GM21825 (cell line): Measurements from ENCODE around the gene PSMG4.

Experiments used
- ATAC-seq: cut with Tn5 transposase; IDR thresholded peaks from one replicate; pipeline ENCODE4 v1.9.1; 2021; ENCODE audit warnings: mild to moderate bottlenecking, moderate library complexity; ENCODE audit not compliant: unreplicated experiment

PSMG4 gene

DNA sequence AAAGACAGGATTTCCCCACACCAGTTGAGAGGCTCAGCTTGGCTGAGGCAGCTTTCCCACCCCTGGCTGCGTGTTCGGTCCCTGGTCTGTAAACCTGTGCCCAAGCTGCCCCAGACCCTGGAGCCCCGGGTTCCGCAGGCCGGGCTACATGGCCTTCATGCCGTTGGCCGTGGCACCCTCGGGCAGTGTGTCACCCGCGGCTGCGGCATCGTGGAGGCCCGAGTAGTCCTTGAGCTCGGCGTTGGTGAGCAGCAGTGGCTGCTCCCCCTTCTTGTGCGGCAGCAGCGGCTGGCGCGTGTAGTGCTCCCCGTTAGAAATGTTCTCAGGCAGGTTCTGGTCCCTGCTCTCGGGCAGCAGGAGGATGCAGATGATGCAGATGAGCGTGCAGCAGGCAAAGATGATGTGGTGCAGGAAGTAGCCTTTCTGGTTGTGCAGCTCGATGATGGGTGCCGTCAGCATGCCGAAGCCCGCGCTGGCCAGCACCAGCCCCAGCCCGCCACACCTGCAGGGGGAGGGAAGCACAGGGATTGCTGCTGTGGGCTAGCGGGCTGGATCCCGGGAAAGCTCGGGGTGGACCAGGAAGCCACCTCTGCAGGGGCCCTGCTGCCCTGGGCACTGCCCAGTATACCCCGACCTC is 14.3 kb downstream of the PSMG4 start:
- no peak for ATAC-seq

DNA sequence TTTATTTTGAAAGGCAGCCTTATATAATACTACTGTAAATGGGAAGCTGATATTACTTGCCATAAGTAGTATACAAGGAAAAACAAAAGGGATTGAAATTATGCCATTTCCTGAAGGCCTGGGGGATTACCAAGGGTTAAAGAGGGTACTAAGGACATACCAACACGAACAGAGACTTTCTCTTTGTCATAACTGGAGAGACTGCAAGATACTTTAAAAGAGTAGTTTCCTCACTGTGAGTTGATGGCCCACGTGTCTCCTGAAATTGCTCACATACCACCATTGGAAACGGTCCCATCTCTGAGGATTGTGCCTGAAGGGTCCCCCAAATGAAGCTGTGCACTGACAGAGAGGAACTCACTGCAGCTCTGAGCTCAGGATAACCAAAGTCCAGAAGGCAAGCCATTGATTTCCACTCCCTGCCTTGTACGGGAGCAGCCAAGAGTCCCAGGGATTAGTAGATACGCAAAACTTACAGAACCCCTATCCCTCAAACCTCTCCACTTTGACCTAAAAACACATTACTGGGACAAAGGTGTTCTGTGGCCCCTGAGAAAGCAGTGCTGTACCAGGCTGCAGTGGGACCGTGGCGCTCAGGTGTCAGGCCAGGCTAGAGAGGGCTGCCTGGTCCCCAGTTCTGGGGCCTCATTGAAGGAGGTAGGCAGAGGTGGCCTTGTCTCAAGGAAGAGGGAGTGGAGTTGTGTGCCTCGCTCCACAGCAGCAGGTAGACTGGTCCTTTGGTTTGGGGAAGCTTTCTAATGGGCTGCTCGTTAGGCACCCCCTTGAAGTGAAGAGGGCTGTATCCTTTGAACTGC is 15.2 kb downstream of the PSMG4 start:
- ATAC-seq, result no peak

DNA sequence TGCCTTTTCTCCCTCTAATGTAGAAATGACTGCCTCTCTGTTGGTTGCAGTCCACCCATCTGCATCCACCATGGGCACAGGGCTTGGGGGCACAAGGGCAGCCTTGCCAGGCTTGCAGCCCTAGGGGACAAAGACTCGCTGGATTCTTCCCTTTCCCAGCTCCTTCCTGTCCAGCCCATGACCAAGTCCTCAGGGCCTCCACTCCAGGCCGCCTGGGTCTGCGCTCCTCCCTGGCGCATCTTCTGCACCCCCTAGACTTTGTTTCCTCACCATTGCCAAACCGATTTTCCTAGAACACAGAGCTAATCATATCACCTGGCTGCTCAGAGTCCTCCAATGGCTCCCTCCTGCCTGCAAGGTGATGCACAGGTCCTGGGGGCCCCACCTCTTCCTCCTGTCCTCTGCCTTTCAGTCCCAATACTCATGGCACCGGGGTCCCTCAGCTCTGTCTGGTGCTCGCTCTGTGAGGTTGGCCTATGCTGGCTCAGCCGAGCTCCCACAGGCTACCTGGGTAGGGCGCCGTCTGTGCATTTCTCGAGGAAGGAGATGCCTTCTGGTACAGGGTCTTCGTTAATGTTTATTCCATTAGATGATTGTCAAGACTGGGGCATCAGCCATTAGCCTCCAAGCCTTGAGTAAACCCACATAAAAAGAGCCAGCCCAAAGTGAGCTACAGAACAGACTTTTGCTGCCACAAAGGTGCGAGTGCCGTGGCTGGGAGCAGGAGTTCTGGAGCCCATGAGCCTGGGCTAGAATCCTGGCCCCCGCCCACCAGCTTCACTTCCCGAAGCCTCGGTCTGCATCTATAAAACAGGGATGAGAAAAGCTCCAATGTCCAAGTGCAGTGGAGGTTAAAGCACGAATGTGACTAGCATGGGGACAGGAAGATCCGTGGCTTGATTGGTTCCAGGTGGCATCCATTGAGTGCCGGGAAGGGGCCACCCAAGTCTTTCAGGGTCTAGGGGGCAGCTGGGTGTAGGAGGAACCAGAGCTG is 17.7 kb downstream of the PSMG4 start:
- no peak for ATAC-seq

- no peak for ATAC-seq
Observed at GRCh38 chr6:3277251-3277650, 18.5 kb downstream of the PSMG4 start.

- ATAC-seq, result no peak
Observed at GRCh38 chr6:3277851-3278416, 19.2 kb downstream of the PSMG4 start.

DNA sequence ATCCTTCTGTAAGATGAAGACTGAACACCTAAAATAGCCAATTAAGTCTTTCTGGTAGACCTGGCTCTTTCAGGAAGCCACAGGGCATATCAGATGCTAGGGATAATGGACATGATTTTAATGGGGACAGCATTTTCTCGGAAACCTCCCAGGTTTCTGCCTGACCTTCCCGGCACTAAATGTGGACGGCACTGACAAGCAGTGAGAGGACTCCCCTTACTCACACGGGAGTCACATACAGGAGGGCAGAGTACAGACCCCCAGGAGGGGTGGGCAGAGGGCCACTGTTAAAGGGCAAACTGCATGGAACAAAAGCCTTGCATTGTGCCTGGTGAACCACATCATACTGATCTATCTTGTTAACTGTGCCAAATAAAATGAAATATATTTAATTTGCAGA is 19.9 kb downstream of the PSMG4 start:
- no peak for ATAC-seq

- no peak for ATAC-seq
Observed at GRCh38 chr6:3280091-3280490, 21.3 kb downstream of the PSMG4 start.

DNA sequence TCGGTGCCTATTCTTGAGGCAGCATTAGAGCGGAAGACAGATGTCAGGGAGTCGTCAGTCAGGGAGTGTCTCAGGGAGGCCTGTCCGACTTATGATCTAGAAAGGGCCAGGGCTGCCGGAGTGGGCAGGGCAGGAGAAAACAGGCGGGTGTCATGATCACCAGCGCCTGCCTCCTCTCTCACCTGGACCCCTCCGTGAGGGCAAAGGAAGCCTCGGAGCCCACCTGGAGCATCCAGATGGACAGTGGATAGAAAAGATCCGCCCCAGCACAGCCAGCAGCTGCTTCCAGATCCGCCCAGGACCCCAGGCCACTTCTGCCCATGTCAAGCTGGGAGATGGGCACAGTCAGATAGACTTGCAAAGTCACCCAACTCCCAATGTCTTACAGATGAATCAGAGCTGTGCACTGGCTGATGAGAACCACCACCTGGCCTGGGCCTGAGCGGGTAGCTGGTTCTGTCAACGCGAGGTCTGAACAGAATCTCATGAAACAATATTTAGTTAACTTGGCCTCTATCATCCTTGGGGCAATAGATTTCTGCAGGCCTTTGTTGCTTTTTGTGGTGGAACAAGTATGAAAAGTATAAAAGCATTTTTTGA is 22.2 kb downstream of the PSMG4 start:
- no peak for ATAC-seq

DNA sequence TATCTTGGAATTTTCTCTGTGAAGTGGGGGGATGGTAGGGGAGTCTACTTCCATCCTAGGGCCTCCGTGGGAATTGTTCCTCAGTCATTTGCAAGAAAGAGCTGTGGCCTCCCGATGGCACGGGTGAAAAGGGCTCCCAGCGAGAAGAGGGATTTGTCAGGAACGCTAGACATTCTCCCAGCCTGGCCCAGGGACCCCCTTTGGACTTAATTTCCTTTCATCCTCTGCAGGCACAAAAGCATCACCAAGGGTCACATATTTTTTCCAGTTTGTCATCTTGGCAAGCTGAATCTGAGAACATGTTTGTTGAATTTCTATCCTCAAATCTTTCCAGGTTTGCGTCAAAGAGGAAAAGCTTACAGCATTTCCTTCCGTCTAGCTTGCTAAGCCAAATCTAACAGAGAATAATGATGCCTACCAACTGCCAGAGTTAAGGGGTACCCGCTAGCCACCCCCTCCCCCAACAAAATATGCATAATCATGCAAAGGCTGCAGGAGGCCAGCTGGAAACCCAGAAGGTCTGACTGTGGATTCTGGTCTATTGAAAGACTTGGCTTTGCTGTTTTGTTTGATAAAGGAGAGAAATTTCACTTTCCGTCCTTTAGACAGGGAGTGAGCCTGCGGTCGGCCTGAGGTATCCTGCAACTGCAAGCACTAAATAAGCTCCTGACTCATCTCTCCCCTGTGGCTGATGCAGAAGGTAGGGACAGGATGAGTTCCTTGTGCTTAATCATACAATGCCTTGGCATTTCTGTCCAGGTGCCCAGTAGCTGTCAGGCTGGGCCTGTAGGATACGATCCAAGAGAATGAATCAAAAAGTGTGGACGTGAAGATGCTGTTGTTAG is 23.1 kb downstream of the PSMG4 start:
- ATAC-seq, result no peak

GRCh38 chr6:3282476-3283236 is 23.9 kb downstream of the PSMG4 start:
- ATAC-seq, result no peak

- no peak for ATAC-seq
Observed at GRCh38 chr6:3283241-3283640, 24.5 kb downstream of the PSMG4 start.

GRCh38 chr6:3283641-3284435 is 25.1 kb downstream of the PSMG4 start:
- no peak for ATAC-seq

DNA sequence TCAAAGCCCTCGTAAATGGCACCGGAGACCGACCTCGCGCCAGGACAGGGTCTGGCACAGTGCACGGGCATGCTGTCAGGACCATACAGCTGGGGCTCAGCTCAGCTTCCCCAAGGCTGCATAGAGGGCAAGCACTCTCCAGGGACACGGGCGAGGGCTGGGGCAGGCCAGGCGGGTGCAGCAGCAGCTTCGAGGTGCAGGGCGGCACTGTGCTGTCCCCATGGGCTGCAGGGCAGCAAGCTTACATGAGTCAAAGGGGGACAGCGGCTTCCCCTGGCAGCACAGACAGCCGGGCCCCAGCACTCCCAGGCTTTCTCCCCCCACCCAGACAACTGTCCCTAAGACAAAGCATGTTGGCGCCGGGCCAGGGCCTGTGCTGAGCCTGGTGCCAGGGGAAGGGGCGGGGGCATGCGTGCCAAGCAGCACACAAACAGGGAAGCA is 25.7 kb downstream of the PSMG4 start:
- ATAC-seq, result no peak

DNA sequence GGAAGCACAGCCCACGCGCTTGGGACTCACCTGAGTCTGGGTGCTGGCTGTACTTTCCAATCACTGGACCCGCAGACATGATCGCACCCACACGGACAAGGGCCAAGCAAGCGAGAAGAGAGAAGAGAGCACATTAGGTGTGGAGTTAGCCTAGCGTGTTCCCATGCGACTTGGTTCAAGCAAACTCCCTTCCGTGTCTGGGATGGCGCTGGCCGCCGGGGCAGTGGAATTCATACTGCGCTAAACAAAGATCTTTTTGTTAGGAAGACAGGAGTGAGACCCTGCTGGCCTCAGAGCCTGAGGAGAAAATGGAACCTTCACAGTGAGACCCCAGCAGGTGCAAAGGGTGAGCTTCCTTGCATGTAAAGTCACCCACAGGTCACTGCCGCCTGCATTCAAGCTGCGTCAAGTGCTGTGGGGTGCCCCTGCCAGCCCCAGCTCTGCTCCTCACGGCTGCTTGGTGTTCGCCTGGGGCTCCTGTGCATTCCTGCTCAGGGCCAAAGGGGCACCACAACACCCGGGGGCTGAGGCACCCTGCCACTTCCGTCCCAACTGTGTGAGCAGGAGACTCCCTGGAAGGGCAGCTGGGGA is 26.4 kb downstream of the PSMG4 start:
- ATAC-seq, result no peak

- ATAC-seq, result no peak
Observed at GRCh38 chr6:3285732-3286131, 27.0 kb downstream of the PSMG4 start.

GRCh38 chr6:3286641-3287171 is 28.0 kb downstream of the PSMG4 start:
- no peak for ATAC-seq

- ATAC-seq, result no peak
Observed at GRCh38 chr6:3287308-3287707, 28.6 kb downstream of the PSMG4 start.
